BE2C (cell line): ENCODE measurements around the gene ANKRD24.
"Not testable (repeated sequence)": the region's sequence is repeated elsewhere in the genome, so short reads cannot be mapped to it uniquely, and the experiment has no call there.

Experiments used
- DNase-seq: peaks from one replicate; pipeline ENCODE4 v3.0.0-alpha.2; 2020
- H3K27me3 ChIP-seq: fragments of 250-450 bp; sonication (Bioruptor Pico); 2 replicates; pipeline ENCODE4 v1.5.1; 2020; ENCODE audit warnings: mild to moderate bottlenecking
- H3K36me3 ChIP-seq: fragments of 250-450 bp; sonication (Bioruptor Pico); 2 replicates; pipeline ENCODE4 v1.5.1; 2020; ENCODE audit warnings: mild to moderate bottlenecking
- H3K4me1 ChIP-seq: fragments of 250-450 bp; sonication (Bioruptor Pico); 2 replicates; pipeline ENCODE4 v1.5.1; 2020
- H3K4me3 ChIP-seq: 2 replicates; pipeline ENCODE4 v1.5.1; 2011; ENCODE audit warnings: low read depth, low read length
- H3K9me3 ChIP-seq: fragments of 250-450 bp; sonication (Bioruptor Pico); 2 replicates; pipeline ENCODE4 v1.5.1; 2020
- TF ChIP-seq, protein P1 (sequence below): IDR thresholded peaks from 2 replicates; pipeline ENCODE4 v1.5.1; 2012; ENCODE audit warnings: mild to moderate bottlenecking, low read depth, low read length

ANKRD24 gene

DNA sequence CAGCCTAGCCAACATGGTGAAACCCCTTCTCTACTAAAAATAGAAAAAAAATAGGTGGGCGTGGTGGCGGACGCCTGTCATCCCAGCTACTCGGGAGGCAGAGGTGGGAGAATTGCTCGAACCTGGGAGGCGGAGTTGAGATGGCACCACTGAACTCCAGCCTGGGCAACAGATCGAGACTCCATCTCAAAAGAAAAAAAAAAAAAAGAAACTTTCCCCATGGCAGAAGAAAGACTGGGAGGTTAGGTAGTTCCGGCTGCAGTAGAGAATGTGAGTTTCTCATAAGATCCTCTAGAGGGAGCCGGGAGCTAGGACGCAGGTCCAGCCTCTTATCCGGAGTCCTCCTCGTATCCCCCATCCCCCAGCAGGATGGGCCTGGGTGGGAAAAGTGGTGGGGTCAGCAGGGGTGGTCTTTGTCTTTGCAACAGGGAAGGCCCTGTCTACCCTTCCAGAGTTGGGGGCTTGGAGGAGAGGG, 42.2 kb upstream of the ANKRD24 start:
- Histone ChIP-seq H3K4me3 (no peak overlapping the region), H3K9me3 (no peaks in the 10 kb centered on the region), H3K27me3 (no peaks in the 10 kb centered on the region), H3K4me1 (no peaks in the 10 kb centered on the region), H3K36me3 (no peaks in the 10 kb centered on the region)
- TF ChIP-seq, protein P1, sequence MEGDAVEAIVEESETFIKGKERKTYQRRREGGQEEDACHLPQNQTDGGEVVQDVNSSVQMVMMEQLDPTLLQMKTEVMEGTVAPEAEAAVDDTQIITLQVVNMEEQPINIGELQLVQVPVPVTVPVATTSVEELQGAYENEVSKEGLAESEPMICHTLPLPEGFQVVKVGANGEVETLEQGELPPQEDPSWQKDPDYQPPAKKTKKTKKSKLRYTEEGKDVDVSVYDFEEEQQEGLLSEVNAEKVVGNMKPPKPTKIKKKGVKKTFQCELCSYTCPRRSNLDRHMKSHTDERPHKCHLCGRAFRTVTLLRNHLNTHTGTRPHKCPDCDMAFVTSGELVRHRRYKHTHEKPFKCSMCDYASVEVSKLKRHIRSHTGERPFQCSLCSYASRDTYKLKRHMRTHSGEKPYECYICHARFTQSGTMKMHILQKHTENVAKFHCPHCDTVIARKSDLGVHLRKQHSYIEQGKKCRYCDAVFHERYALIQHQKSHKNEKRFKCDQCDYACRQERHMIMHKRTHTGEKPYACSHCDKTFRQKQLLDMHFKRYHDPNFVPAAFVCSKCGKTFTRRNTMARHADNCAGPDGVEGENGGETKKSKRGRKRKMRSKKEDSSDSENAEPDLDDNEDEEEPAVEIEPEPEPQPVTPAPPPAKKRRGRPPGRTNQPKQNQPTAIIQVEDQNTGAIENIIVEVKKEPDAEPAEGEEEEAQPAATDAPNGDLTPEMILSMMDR: peak; percentile 79
- DNase-seq: peak; percentile 66

DNA sequence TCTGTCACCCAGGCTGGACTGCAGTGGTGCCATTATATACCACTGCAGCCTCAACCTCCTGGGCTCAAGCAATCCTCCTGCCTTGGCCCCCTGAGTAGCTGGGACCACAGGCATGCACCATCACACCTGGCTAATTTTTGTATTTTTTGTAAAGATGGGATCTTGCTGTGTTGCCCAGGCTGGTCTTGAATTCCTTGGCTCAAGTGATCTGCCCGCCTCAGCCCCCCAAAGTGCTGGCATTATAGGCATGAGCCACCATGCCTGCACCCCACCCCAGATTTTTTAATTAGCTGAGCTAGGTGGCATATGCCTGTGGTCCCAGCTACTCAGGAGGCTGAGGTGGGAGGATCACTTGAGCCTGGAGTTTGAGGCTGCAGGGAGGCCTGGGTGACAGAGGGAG, 39.6 kb upstream of the ANKRD24 start:
- not testable (repeated sequence) for H3K27me3 ChIP-seq, DNase-seq, H3K9me3 ChIP-seq, H3K4me1 ChIP-seq, H3K4me3 ChIP-seq, H3K36me3 ChIP-seq

DNA sequence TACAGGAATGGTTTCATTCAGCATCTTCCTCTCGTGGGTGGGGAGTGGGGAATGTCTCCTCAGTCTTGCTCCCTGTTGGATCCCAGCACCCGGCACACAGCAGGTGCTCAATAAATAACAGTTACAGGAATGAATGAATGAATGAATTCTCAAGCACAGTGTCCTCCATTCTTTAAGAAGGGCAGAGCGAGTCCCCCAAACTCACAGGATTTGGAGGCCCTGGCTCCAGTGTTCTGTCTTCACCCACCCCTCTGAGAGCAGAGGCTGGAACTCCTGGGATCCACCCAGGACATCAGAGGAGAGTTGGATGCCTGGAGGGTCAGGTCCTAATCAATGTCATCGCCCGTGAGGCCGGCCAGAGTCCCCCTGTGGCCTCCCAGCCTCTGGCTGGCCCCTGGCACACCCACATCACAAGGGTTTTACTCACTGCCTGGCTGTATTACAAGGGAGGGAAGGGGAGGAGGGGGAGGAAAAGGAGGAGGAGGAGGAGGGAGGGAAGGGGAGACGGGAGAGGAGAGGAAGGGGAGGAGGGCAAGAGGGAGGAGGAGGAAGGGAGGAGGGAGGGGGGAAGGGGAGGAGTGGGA, 37.7 kb upstream of the ANKRD24 start:
- Histone ChIP-seq H3K4me3 (no peak overlapping the region), H3K9me3 (no peaks in the 10 kb centered on the region; the same call in 1 of the 2 replicates), H3K27me3 (peaks cover 8% of the 10 kb centered on the region), H3K4me1 (no peaks in the 10 kb centered on the region), H3K36me3 (no peaks in the 10 kb centered on the region)
- no peak for DNase-seq
- TF ChIP-seq, protein P1: no peak

DNA sequence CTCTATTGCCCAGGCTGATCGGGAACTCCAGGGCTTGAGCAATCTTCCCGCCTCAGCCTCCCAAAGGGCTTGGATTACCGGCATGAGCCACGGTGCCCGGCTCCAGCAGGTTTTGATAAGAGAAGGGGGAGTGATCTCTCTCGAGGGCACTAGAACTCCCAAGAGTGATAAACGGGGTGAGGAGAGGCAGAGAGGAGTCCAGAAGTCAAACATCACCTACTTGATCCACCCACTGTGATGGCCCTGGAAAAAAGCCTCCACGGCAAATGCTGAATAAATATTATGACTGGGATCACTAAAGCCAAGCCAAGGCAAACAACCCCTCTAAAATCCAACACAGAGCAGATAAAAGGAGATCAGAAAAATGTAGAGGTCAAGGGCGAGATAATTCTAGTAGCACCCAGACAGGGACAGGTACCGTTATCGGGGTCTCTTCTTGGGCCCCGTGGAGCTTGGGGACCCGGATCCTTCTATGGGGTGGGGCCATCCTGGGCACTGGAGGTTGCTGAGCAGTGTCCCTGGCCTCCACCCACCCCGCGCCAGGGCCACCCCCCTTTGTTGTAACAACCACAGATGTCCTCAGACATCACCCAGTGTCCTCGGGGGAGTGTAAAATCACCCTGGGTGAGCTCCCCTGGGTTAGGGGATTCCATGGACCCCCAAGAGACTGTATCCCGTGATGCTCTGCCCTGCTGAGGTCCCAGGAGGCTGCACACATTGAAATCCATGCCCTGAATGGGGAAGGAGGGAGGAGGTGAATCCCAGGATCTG, 32.8 kb upstream of the ANKRD24 start:
- Histone ChIP-seq H3K4me3 (no peak overlapping the region), H3K9me3 (no peaks in the 10 kb centered on the region; the same call in 1 of the 2 replicates), H3K27me3 (peaks cover 19% of the 10 kb centered on the region), H3K36me3 (no peaks in the 10 kb centered on the region), H3K4me1 (no peaks in the 10 kb centered on the region)
- DNase-seq: no peak
- TF ChIP-seq, protein P1: no peak

DNA sequence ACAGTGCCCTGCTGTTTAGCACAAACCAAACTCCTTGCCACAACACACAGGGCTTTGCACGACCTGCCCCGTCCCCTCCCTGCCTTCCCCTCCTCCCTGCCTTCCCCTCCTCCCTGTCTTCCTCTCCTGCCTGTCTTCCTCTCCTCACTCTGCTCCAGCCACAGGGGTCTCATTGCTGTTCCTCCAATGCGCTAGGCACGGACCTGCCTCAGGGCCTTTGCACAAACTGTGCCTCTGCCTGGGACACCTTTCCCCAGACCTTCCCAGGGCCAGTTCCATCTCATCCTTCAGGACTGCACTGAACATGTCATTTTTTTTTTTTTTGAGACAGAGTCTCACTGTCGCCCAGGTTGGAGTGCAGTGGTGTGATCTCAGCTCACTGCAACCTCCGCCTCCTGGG, 30.9 kb upstream of the ANKRD24 start:
- TF ChIP-seq, protein P1: no peak
- Histone ChIP-seq H3K4me3 (no peak overlapping the region), H3K36me3 (no peaks in the 10 kb centered on the region), H3K27me3 (peaks cover 23% of the 10 kb centered on the region), H3K9me3 (no peaks in the 10 kb centered on the region; the same call in 1 of the 2 replicates), H3K4me1 (no peaks in the 10 kb centered on the region)
- no peak for DNase-seq

DNA sequence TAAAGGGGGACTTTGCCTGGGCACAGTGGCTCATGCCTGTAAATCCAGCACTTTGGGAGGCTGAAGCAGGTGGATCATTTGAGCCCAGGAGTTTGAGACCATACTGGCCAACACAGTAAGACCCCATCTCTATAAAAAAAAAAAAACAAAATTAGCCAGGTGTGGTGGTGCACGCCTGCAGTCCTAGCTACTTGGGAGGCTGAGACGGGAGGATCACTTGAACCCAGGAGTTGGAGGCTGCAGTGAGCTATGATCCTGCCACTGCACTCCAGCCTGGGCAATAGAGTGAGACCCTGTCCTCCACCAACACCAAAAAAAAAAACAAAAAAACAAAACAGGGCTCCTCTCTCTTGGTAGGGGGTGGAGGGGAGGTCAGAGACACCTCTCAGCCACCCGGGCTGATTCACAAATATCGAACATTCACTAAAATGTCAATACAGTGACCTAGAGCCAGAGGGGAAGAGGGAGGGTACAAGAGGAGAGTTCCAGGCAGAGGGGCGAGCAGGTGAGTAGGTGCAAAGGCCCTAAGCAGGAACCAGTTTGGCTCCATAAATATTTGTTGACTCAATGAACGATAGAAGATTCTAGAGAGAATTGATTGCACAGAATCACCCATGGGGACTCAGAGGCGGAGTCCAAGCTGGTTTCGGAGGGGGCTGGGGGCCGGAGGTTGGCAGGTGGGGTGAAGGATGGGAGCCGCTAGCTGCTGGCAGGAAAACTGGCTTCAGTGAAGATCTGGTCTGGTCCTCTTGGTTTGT, 30.1 kb upstream of the ANKRD24 start:
- no peaks in the 10 kb centered on the region; the same call in 1 of the 2 replicates for H3K9me3 ChIP-seq
- DNase-seq: no peak
- no peak overlapping the region for H3K4me3 ChIP-seq
- no peaks in the 10 kb centered on the region for H3K36me3 ChIP-seq
- H3K27me3 ChIP-seq: peaks cover 23% of the 10 kb centered on the region
- H3K4me1 ChIP-seq: no peaks in the 10 kb centered on the region
- TF ChIP-seq, protein P1: no peak
